HG02970 (cell line): Measurements from ENCODE around the gene ZNF480.
"Not testable (repeated sequence)": the region's sequence is repeated elsewhere in the genome, so short reads cannot be mapped to it uniquely, and the experiment has no call there.

Source experiments
- ATAC-seq: cut with Tn5 transposase; IDR thresholded peaks from one replicate; pipeline ENCODE4 v1.9.1; 2021; ENCODE audit warnings: mild to moderate bottlenecking, moderate library complexity, moderate number of reproducible peaks; ENCODE audit not compliant: unreplicated experiment, low FRiP score

The ZNF480 gene

GRCh38 chr19:52296773-52297600 is at the start of gene ZNF480:
Gene ZNF480 (plus strand): TSS chr19:52297169. CDS start chr19:52300413, 3,244 bp downstream.
- no peak for ATAC-seq

- ATAC-seq: no peak
These were observed 48.7 kb upstream of the ZNF480 start for GRCh38 chr19:52248241-52248640.

- ATAC-seq: no peak
These were observed 38.5 kb upstream of the ZNF480 start for GRCh38 chr19:52258426-52258825.

- ATAC-seq: not testable (repeated sequence)
These were observed 31.4 kb upstream of the ZNF480 start for GRCh38 chr19:52265556-52265955.

DNA sequence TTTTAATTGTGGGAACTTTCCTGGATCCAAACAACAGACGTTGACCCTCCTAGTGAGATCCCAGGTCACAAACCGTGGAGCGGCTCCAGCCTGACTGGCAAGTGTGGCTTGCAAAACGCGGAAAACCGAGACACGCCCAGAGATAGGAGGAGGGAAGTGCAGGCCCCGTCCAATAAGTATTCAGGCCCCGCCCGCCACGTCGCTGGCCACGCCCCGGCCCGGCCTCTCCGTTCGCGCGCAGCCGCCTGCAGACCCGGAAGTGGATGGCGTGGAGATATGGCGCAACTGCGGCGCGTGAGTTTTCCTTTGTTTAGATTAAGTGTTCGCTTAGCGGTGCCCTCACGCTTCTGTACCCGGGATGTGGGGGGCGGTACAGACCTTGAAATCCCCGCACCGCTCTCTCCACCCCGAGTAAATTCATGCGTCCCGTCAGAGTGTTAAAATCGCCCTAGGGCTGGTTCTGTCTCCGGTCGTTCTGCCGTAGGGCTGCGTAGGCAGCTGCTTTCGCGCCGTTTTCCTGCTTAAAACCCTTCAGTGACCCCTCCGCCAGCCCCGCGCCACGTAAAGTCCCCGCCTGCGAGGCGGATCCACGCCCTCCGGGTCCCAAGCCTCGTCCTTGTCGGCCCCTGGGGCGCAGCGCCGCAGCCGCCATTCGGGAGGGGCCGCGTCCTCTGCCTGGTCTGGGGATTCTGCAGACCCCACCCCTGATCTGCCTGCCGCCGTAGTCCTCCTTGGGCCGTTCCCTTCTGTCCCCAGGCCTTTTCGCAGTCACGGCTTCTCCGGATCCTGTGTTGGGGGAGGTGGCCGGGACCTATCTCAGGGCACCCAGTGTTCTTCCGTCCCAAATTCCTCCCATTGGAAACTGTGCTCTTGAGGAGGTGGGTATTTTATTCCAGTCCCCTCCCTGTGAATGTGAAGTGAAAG is 27.4 kb upstream of the ZNF480 start, which contains the start of gene ZNF766:
TSS of gene ZNF766 (plus strand) at position 250 of the 924 bp plus-strand sequence. CDS start at position 277, 27 bp downstream.
- peak; percentile 99 for ATAC-seq

DNA sequence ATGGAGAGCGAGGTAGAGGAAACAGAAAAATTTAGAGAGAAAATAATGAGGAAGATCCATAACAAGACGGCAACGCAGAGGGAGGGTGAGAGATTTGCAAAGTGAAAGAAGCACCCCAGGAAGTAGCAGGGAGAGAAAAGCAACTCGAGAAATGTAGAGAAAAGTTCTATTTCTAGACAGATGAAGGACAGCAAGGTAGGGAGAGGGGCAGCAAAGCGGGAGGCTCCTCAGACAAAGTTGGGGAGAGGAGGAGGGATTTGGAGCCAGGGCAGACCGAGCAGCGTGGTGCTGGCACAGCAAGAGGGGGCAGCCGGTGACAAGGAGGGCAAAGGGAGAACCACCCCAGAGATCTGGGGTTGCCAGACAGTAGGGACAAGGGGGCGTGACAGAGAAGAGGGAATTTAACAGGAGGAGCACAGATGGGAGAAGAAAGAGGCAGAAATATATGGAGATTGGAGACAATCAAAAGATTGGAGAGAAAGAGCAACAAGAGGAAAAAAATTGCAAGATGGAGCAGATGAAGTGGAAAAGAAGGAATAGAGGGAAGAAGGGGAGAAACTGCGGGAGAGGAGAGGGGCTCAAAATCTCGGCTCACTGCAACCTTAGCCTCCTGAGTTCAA is 26.6 kb upstream of the ZNF480 start:
- no peak for ATAC-seq

DNA sequence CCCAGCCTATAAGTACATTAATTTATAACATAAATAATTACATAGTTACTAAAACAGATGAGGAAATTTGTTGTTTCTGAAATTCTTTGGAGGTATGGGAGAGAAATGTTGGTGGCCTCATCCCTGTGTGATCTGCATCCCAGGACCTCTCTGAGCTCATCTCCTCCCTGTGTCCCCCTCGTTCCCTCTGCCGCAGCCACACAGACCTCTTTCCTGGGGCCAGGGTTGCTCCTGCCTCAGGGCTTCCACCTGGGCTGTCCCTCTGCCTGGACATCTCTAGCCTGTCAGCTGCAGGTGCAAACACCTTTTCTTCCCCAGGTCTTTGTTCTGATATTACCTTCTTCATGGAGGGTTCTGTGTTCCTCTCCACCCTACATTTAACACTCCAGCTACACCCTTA is 23.7 kb upstream of the ZNF480 start:
- no peak for ATAC-seq

DNA sequence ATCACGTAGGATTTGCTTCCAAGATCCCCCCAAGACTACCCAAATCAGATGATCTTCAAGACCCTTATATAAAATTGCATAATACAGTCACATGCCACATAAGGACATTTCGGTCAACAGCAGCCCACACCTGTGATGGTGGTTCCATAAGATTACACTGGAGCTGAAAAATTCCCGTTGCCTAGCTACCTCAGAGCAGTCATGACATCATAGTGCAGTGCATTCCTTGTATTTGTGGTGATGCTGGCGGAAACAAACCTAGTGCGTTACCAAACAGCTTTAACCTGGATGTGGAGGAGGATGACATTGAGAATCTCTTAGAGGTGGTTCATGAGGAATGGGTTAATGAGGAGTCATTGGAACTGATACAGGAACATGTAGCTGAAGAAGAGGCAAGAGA is 22.8 kb upstream of the ZNF480 start:
- no peak for ATAC-seq

- no peak for ATAC-seq
These were observed 21.0 kb upstream of the ZNF480 start for GRCh38 chr19:52275988-52276387.

DNA sequence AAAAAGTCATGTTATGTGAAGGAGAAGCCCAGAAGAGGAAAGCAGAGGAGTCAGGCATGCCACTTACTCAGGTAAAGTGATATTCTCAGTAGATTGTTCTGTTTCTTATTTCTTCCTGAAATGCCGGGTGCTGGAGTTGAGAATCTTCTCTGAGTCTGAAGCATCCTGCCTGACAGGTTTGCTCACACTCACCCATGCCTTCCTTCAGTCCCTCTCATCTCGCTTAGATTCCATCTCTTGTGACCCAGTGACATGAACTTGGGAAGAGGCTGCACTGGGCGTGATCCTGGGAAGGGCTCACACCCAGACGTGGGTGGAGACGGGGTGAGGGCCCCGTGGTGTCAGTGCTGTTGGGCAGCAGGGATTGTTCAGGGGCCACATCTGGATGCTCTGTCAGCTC is 19.5 kb upstream of the ZNF480 start:
- ATAC-seq: no peak

GRCh38 chr19:52286256-52286655 is 10.7 kb upstream of the ZNF480 start:
- no peak for ATAC-seq

GRCh38 chr19:52291781-52292180 is 5.2 kb upstream of the ZNF480 start:
- no peak for ATAC-seq

GRCh38 chr19:52292946-52293345 is 4.0 kb upstream of the ZNF480 start:
- not testable (repeated sequence) for ATAC-seq

GRCh38 chr19:52296400-52296772 is 583 bp upstream of the ZNF480 start:
- ATAC-seq: no peak

GRCh38 chr19:52297601-52298364 is 814 bp downstream of the ZNF480 start:
- no peak for ATAC-seq

DNA sequence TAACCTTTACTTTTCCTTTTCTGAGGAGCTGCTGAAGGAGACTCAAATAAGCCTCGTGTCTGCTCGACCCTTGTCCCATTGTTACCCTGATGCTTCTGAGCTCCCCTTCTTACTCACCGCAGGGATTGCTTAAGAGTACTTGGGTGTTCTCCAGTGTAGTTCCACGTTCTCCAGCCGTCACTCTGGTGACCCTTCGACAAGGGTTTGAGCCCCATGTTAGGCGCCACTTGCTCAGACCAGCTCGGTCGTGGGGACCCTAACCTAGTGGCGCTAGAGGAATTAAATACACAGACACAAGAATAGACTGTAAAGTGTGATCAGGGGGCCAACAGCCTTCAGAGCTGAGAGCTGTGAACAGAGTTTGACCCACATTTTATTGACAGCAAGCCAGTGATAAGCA is 10.3 kb downstream of the ZNF480 start:
- no peak for ATAC-seq

GRCh38 chr19:52322429-52322828 is 25.5 kb downstream of the ZNF480 start:
- ATAC-seq: no peak

DNA sequence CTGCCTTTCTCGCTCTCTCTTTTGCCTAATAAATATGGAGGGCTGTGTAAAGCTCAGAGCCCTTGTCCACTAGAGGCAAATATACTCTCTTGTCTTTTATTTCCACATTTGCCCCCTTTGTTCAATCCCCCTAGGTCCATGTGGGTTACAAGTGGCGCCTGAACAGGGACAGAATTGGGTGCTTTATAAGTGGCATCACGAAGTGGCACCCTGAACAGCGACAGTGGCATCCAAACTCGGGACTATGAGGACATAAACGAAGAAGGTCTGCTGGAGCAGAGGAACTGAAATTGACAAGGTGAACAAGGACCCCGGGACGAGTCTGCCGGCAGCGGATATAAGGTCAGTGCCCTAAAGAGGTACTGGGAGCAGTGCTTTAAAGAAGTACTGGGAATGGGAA is 34.8 kb downstream of the ZNF480 start:
- no peak for ATAC-seq

DNA sequence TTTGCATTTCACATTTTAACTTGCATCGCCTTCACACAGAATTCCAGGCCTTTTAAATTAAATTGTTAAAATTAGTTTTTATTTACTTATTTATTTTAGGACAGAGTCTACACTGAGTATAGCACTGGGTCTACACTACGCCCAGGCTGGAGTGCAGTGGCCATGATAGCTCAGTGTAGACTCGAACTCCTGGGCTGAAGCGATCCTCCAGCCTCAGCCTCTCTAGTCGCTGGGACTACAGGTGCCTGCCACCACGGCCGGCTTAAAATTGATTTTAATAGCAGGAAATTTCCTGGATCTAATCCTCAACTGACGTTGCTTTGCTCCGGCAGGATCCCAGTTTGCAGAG is 38.8 kb downstream of the ZNF480 start:
- peak; percentile 25 for ATAC-seq

DNA sequence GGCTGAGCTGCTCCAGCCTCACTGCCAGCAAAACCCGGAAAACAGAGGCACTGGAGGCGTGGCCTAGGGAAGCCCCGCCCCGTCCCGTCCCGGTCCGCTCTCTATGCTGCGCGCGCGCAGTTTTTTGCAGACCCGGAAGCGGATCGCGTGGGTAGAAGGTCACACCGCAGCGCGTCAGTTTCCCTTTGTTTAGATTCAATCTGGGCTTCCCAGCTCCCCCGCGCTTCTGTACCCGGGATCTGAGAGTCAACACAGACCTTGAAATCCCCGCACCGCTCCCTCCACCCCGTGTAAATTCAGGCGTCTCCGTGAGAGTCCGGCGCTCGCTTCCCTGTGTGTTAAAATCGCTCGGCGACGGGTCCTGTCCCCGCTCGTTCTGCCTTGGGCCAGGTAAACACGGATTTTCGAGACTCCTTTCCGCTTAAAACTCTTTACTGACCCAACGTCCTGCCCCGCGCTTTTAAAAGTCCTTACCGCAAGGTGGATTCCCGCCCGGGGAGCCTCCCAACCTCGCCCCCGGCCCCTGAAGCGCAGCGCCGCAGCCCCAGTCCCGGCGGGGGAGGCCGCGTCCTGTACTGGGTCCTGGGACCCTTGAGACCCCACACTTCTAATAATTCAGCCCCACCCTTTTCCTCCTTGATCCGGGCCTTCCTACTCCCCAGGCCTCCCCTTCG is 39.3 kb downstream of the ZNF480 start, which contains the start of gene ZNF610:
TSS of gene ZNF610 (plus strand) at position 127 of the 674 bp plus-strand sequence. CDS start 12,930 bp downstream, outside the sequence.
- ATAC-seq: peak; percentile 81
